H1 (cell line): ENCODE data around the gene THOP1. TPM values are rescaled to one million over a fixed set of nuclear protein-coding genes. Genes with fewer than 3 reads are reported as not detected.

Source experiments
- CTCF ChIA-PET: fragments of 300-600 bp; sonication (Branson Sonifier 250); formaldehyde crosslinking; loops from one replicate; lab custom pipeline; 2021; ENCODE audit not compliant: partially characterized antibody; lab: Charles Lee
- POLR2A ChIA-PET: fragments of 300-600 bp; sonication (Branson Sonifier 250); formaldehyde crosslinking; loops from one replicate; lab custom pipeline; 2021; ENCODE audit warnings: inconsistent platforms; ENCODE audit not compliant: partially characterized antibody; lab: Charles Lee
- DNase-seq, 2 experiments: peaks; one replicate each; pipeline versions ENCODE4 v3.0.0 to v3.0.0-alpha.2; 2010 to 2022; ENCODE audit warnings: low spot score in 2 of 2, low read depth in 1 of 2, mixed read lengths in 1 of 2
- FAIRE-seq: peaks from 2 replicates; lab custom pipeline; 2011; peaks lifted over from hg19 to GRCh38; lab: Jason Lieb, UNC
- H2AFZ ChIP-seq: 2 replicates; pipeline ENCODE4 v1.8.1; 2012; ENCODE audit warnings: low read length, inconsistent platforms
- H2AK5ac ChIP-seq: 2 replicates; pipeline ENCODE4 v1.6.1; 2013; ENCODE audit warnings: low read depth, low read length
- H2BK120ac ChIP-seq: replicated peaks from 2 replicates; pipeline ENCODE3; 2013; ENCODE audit warnings: low read depth, low read length, inconsistent platforms
- H2BK12ac ChIP-seq: 2 replicates; pipeline ENCODE4 v1.6.1; 2013; ENCODE audit warnings: low read depth, low read length
- H2BK15ac ChIP-seq: 2 replicates; pipeline ENCODE4 v1.6.1; 2013; ENCODE audit warnings: low read length
- H2BK20ac ChIP-seq: 2 replicates; pipeline ENCODE4 v1.6.1; 2013; ENCODE audit warnings: low read length
- H2BK5ac ChIP-seq: 2 replicates; pipeline ENCODE4 v1.6.1; 2013; ENCODE audit warnings: low read depth, low read length
- H3K14ac ChIP-seq: 2 replicates; pipeline ENCODE4 v1.6.1; 2013; ENCODE audit warnings: inconsistent platforms; ENCODE audit not compliant: insufficient read length
- H3K18ac ChIP-seq: 2 replicates; pipeline ENCODE4 v1.6.1; 2013; ENCODE audit warnings: low read length; ENCODE audit errors: extremely low read depth
- H3K23ac ChIP-seq: 2 replicates; pipeline ENCODE4 v1.6.1; 2013; ENCODE audit warnings: inconsistent platforms; ENCODE audit not compliant: insufficient read length
- H3K23me2 ChIP-seq: 2 replicates; pipeline ENCODE4 v1.6.1; 2013; ENCODE audit warnings: low read depth, low read length
- H3K27ac ChIP-seq: 2 replicates; pipeline ENCODE4 v1.6.1; 2011; ENCODE audit warnings: low read depth, low read length, inconsistent platforms
- H3K27me3 ChIP-seq, 4 experiments: replicated peaks in 1 of 4; 1 replicate in 1 of 4; 2 replicates in 3 of 4; pipeline versions ENCODE4 v1.6.1 to v1.8.1; 2011 to 2013; ENCODE audit warnings: low read length in 3 of 4, mild to moderate bottlenecking in 3 of 4, inconsistent platforms in 2 of 4, mixed read lengths in 2 of 4, moderate library complexity in 1 of 4; ENCODE audit not compliant: control insufficient read depth in 3 of 4, insufficient read depth in 3 of 4; ENCODE audit errors: extremely low read depth in 1 of 4
- H3K36me3 ChIP-seq, 4 experiments: 2 replicates each; pipeline versions ENCODE4 v1.6.1 to v1.8.1; 2011 to 2013; ENCODE audit warnings: mild to moderate bottlenecking in 4 of 4, low read length in 3 of 4, moderate library complexity in 2 of 4, control low read depth in 1 of 4, inconsistent platforms in 1 of 4; ENCODE audit not compliant: insufficient read depth in 4 of 4, control insufficient read depth in 2 of 4
- H3K4ac ChIP-seq: replicated peaks from 2 replicates; pipeline ENCODE3; 2013; ENCODE audit warnings: low read length, low read depth, mixed read lengths, inconsistent platforms; ENCODE audit not compliant: insufficient read length
- H3K4me1 ChIP-seq, 4 experiments: replicated peaks in 1 of 4; 1 replicate in 1 of 4; 2 replicates in 3 of 4; pipeline versions ENCODE4 v1.6.1 to v1.8.1; 2011 to 2013; ENCODE audit warnings: low read length in 3 of 4, inconsistent platforms in 2 of 4, mixed read lengths in 1 of 4; ENCODE audit not compliant: insufficient read depth in 4 of 4, control insufficient read depth in 3 of 4
- H3K4me2 ChIP-seq, 2 experiments: 2 replicates each; pipeline versions ENCODE4 v1.6.1 to v1.8.1; 2011 to 2013; ENCODE audit warnings: low read depth in 2 of 2, low read length in 2 of 2, control low read depth in 1 of 2, inconsistent platforms in 1 of 2, mild to moderate bottlenecking in 1 of 2; ENCODE audit not compliant: insufficient read depth in 1 of 2
- H3K4me3 ChIP-seq, 4 experiments: fragments of 200-600, 300-600 bp in 1 of 4; sonication (generic), shearing (Covaris generic), sonication (Bioruptor Twin) in 1 of 4; 2 replicates each; pipeline versions ENCODE4 v1.5.1 to v1.8.1; 2011 to 2016; ENCODE audit warnings: low read length in 4 of 4, low read depth in 3 of 4, control low read depth in 2 of 4, inconsistent platforms in 2 of 4, mild to moderate bottlenecking in 2 of 4, mixed read lengths in 1 of 4, moderate library complexity in 1 of 4; ENCODE audit not compliant: insufficient read depth in 2 of 4; ENCODE audit errors: extremely low read depth in 1 of 4
- H3K56ac ChIP-seq: replicated peaks from 2 replicates; pipeline ENCODE3; 2013; ENCODE audit warnings: low read depth, mild to moderate bottlenecking, mixed read lengths, low read length, inconsistent platforms; ENCODE audit not compliant: insufficient read length
- H3K79me1 ChIP-seq: 2 replicates; pipeline ENCODE4 v1.6.1; 2013; ENCODE audit warnings: low read depth, low read length, control low read depth
- H3K79me2 ChIP-seq, 2 experiments: 2 replicates each; pipeline versions ENCODE4 v1.6.1 to v1.8.1; 2012 to 2013; ENCODE audit warnings: low read length in 2 of 2, mild to moderate bottlenecking in 2 of 2, inconsistent platforms in 1 of 2; ENCODE audit not compliant: insufficient read depth in 2 of 2, control insufficient read depth in 1 of 2
- H3K9ac ChIP-seq, 4 experiments: replicated peaks in 1 of 4; 1 replicate in 1 of 4; 2 replicates in 3 of 4; pipeline versions ENCODE4 v1.6.1 to v1.8.1; 2011 to 2013; ENCODE audit warnings: low read depth in 3 of 4, low read length in 3 of 4, control low read depth in 2 of 4, mild to moderate bottlenecking in 2 of 4, moderate library complexity in 2 of 4, inconsistent platforms in 1 of 4; ENCODE audit errors: extremely low read depth in 1 of 4
- H3K9me3 ChIP-seq, 2 experiments: 2 replicates each; pipeline versions ENCODE4 v1.6.1 to v1.8.1; 2012 to 2013; ENCODE audit warnings: mild to moderate bottlenecking in 2 of 2, moderate library complexity in 2 of 2, control low read depth in 1 of 2, inconsistent platforms in 1 of 2, low read depth in 1 of 2, low read length in 1 of 2, mixed read lengths in 1 of 2; ENCODE audit not compliant: insufficient read depth in 2 of 2
- H4K20me1 ChIP-seq, 2 experiments: replicated peaks in 1 of 2; 2 replicates each; pipeline versions ENCODE3 to v1.8.1; 2011 to 2013; ENCODE audit warnings: inconsistent platforms in 2 of 2, low read length in 2 of 2, mild to moderate bottlenecking in 1 of 2; ENCODE audit not compliant: insufficient read depth in 2 of 2, control insufficient read depth in 1 of 2
- H4K5ac ChIP-seq: 2 replicates; pipeline ENCODE4 v1.6.1; 2013; ENCODE audit warnings: low read length, low read depth, mixed read lengths, inconsistent platforms; ENCODE audit not compliant: insufficient read length
- H4K8ac ChIP-seq: 2 replicates; pipeline ENCODE4 v1.8.0; 2013; ENCODE audit warnings: mild to moderate bottlenecking, moderate library complexity, low read length, inconsistent platforms; ENCODE audit not compliant: insufficient read depth; ENCODE audit errors: extremely low read depth
- H4K91ac ChIP-seq: replicated peaks from 2 replicates; pipeline ENCODE3; 2013; ENCODE audit warnings: low read length, mixed read lengths, inconsistent platforms; ENCODE audit not compliant: insufficient read length
- BCL11A ChIP-seq, 2 experiments: IDR thresholded peaks; one replicate each; pipeline ENCODE4 v1.6.1; 2011; ENCODE audit warnings: low read depth in 2 of 2, low read length in 2 of 2, mild to moderate bottlenecking in 2 of 2
- CBX8 ChIP-seq: fragments of 300-800, 300-1000 bp; sonication (generic); IDR thresholded peaks from 2 replicates; pipeline ENCODE4 v1.7.1; 2016; ENCODE audit warnings: low read depth, low read length, borderline replicate concordance
- EP300 ChIP-seq, 2 experiments: IDR thresholded peaks; 1 replicate in 1 of 2; 2 replicates in 1 of 2; pipeline ENCODE4 v1.6.1; 2011 to 2012; ENCODE audit warnings: low read depth in 2 of 2, low read length in 2 of 2, mild to moderate bottlenecking in 2 of 2, borderline replicate concordance in 1 of 2, inconsistent platforms in 1 of 2, moderate library complexity in 1 of 2
- GABPA ChIP-seq: IDR thresholded peaks from 2 replicates; pipeline ENCODE4 v1.6.1; 2011; ENCODE audit warnings: mild to moderate bottlenecking, low read length, moderate library complexity, borderline replicate concordance; ENCODE audit not compliant: insufficient read depth
- NANOG ChIP-seq: IDR thresholded peaks from 2 replicates; pipeline ENCODE4 v1.6.1; 2011; ENCODE audit warnings: low read length, low read depth, mild to moderate bottlenecking, inconsistent platforms; ENCODE audit not compliant: insufficient read depth, poor library complexity, severe bottlenecking
- RXRA ChIP-seq: IDR thresholded peaks from 2 replicates; pipeline ENCODE4 v1.6.1; 2011; ENCODE audit warnings: low read depth, mild to moderate bottlenecking, low read length, moderate library complexity; ENCODE audit not compliant: insufficient read depth
- SIN3A ChIP-seq, 2 experiments: IDR thresholded peaks in 1 of 2; conservative IDR thresholded peaks in 1 of 2; 2 replicates each; pipeline ENCODE4 v1.6.1; 2011 to 2012; ENCODE audit warnings: low read length in 2 of 2, improper control_type of control experiment in 1 of 2, low read depth in 1 of 2, mild to moderate bottlenecking in 1 of 2
- SP4 ChIP-seq: IDR thresholded peaks from 2 replicates; pipeline ENCODE4 v1.6.1; 2012; ENCODE audit warnings: low read length, inconsistent platforms
- WGBS, 2 experiments: shearing (Covaris generic) in 1 of 2; methylation state at CpG; one replicate each; pipeline versions ENCODE4 v1.1.6 to v1.1.7; 2013 to 2015; ENCODE audit warnings: low lambda C conversion rate in 2 of 2, mixed read lengths in 2 of 2, inconsistent platforms in 1 of 2, low coverage in 1 of 2, missing lambda C conversion rate in 1 of 2; ENCODE audit not compliant: insufficient replicate concordance in 2 of 2, insufficient coverage in 1 of 2, insufficient read length in 1 of 2; ENCODE audit errors: extremely low coverage in 1 of 2, missing lambda C conversion rate in 1 of 2; 5-methylcytosine and 5-hydroxymethylcytosine counted together
- polyA plus RNA-seq, 7 experiments: library from polyadenylated mRNA; depleted of rRNA in 3 of 7; stranded (reverse) in 5 of 7; unstranded in 2 of 7; fragments of >200 nt in 5 of 7; fragments of 200-250 nt in 2 of 7; gene quantifications; 1 replicate in 5 of 7; 2 replicates in 1 of 7; 4 replicates in 1 of 7; pipeline versions ENCODE4 v1.2.1 to v1.2.3, GENCODE V29; 2011 to 2013; ENCODE audit warnings: missing spikeins in 2 of 7, mixed read lengths in 2 of 7
- total RNA-seq: library from RNA; stranded (reverse); fragmentation: NEBNext Ultra II Directional; extraction: Animal tissue kit (Norgen Biotek cat#: 25700); gene quantifications from 2 replicates; pipeline ENCODE4 v1.2.1, GENCODE V29; 2021
- TF ChIP-seq, protein P1 (sequence below): IDR thresholded peaks from 2 replicates; pipeline ENCODE4 v1.6.1; 2011; ENCODE audit warnings: low read length, improper control_type of control experiment

The THOP1 gene
- total and polyA plus RNA-seq, 2 of the 8 experiments (the other 6 are each of a cell fraction or from before 2014, with no cell fraction given), result 136 to 159 TPM

GRCh38 chr19:2762783-2763496 lies 22.4 kb upstream of the THOP1 start:
- Histone ChIP-seq H3K23ac (no peak overlapping the region), H3K4me3 (no peak overlapping the region), H3K18ac (no peak overlapping the region), H3K27ac (no peak overlapping the region), H4K20me1 (peaks cover 4 to 10% of the 10 kb centered on the region in 2 experiments), H3K23me2 (no peaks in the 10 kb centered on the region), H3K79me1 (no peaks in the 10 kb centered on the region), H3K9me3 (no peaks in the 10 kb centered on the region), H3K79me2 (no peaks in the 10 kb centered on the region), H2BK5ac (no peak overlapping the region), H3K4me1 (no peaks in the 10 kb centered on the region), H3K4ac (no peak overlapping the region), H2BK120ac (no peak overlapping the region), H3K36me3 (peaks cover 19 to 63% (median 36%) of the 10 kb centered on the region in 4 experiments; a peak in 7 of 8 replicates), H4K91ac (no peak overlapping the region)
- WGBS, 2 experiments, result 94% methylated on average over 21 of the region's 23 CpGs; no CpG with 5 or more reads in 1 of the 2 experiments
- DNase-seq, result no peak
- POLR2A ChIA-PET, result no interaction called here
- no peak for TF ChIP-seq EP300 (IDR thresholded peaks at IDR 0.05; ENCODE audit: borderline replicate concordance in 1 of 2, low read depth in 2 of 2, low read length in 2 of 2)
- TF ChIP-seq SP4, result no peak
- no peak for TF ChIP-seq RXRA
- TF ChIP-seq SIN3A (conservative IDR thresholded peaks at IDR 0.05 in 1 of 2, IDR thresholded peaks at IDR 0.05 in 1 of 2; ENCODE audit: low read depth in 1 of 2, low read length in 2 of 2), result no peak
- TF ChIP-seq NANOG, result no peak
- TF ChIP-seq GABPA, result no peak
- TF ChIP-seq, protein P1, sequence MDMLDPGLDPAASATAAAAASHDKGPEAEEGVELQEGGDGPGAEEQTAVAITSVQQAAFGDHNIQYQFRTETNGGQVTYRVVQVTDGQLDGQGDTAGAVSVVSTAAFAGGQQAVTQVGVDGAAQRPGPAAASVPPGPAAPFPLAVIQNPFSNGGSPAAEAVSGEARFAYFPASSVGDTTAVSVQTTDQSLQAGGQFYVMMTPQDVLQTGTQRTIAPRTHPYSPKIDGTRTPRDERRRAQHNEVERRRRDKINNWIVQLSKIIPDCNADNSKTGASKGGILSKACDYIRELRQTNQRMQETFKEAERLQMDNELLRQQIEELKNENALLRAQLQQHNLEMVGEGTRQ, result no peak
- no peak for TF ChIP-seq BCL11A (IDR thresholded peaks at IDR 0.05; ENCODE audit: low read depth in 2 of 2, low read length in 2 of 2)
- TF ChIP-seq CBX8, result no peak
- TF ChIP-seq, all 59 proteins: peak for 0
- Histone ChIP-seq H2AK5ac (no peak overlapping the region), H3K56ac (no peak overlapping the region), H2AFZ (no peak overlapping the region), H4K8ac (no peak overlapping the region), H3K4me2 (no peak overlapping the region), H2BK15ac (no peak overlapping the region), H3K14ac (no peak overlapping the region), H2BK12ac (no peak overlapping the region), H4K5ac (no peak overlapping the region), H2BK20ac (no peak overlapping the region), H3K27me3 (no peaks in the 10 kb centered on the region), H3K9ac (no peak overlapping the region)
- no peak for FAIRE-seq
- CTCF ChIA-PET, result interaction anchor here (1.1 kb wide), 1 partner anchor 13 kb away, joined by 3 read pairs; no protein-coding TSS in a partner anchor
